Heart left ventricle (tissue), 16 donors: ENCODE measurements around the gene HILPDA. TPM values are rescaled to one million over a fixed set of nuclear protein-coding genes. Genes with fewer than 3 reads are reported as not detected.

Source experiments
- ATAC-seq, 4 donors: fragments of 200-7000 bp; cut with Tn5 transposase; one replicate each; pipeline ENCODE4 v1.9.1; 2020 to 2022; ENCODE audit warnings: moderate library complexity in 4 of 4, mild to moderate bottlenecking in 3 of 4, moderate number of reproducible peaks in 1 of 4
- DNase-seq, 5 donors: peaks; one replicate each; pipeline ENCODE4 v3.0.0-alpha.2; 2020
- H3K27ac ChIP-seq, 12 donors: fragments of 200-600 bp; sonication (generic) in 4 of 12; one replicate each; pipeline versions ENCODE4 v1.5.0 to v1.8.0; 2016 to 2022; ENCODE audit warnings: mild to moderate bottlenecking in 2 of 12
- H3K27me3 ChIP-seq, 9 donors: fragments of 200-600 bp; sonication (generic) in 2 of 9; one replicate each; pipeline versions ENCODE4 v1.5.1 to v1.8.0; 2016 to 2022; ENCODE audit warnings: mild to moderate bottlenecking in 3 of 9
- H3K36me3 ChIP-seq, 9 donors: fragments of 200-600 bp; sonication (generic) in 2 of 9; one replicate each; pipeline versions ENCODE4 v1.5.0 to v1.8.0; 2018 to 2022; ENCODE audit warnings: mild to moderate bottlenecking in 2 of 9
- H3K4me1 ChIP-seq, 12 donors: fragments of 200-600 bp; sonication (generic) in 4 of 12; one replicate each; pipeline versions ENCODE4 v1.5.0 to v1.8.0; 2016 to 2022; ENCODE audit warnings: mild to moderate bottlenecking in 3 of 12
- H3K4me3 ChIP-seq, 12 donors: fragments of 200-600 bp; sonication (generic) in 4 of 12; one replicate each; pipeline versions ENCODE4 v1.5.0 to v1.8.0; 2017 to 2022; ENCODE audit warnings: mild to moderate bottlenecking in 9 of 12, moderate library complexity in 4 of 12
- H3K9me3 ChIP-seq, 12 donors: fragments of 200-600 bp; sonication (generic) in 4 of 12; one replicate each; pipeline versions ENCODE4 v1.5.0 to v1.8.0; 2016 to 2022; ENCODE audit warnings: mild to moderate bottlenecking in 1 of 12
- POLR2A ChIP-seq, 2 donors: fragments of 450-650 bp; IDR thresholded peaks; one replicate each; pipeline ENCODE4 v1.6.1; 2017; ENCODE audit warnings: antibody characterized with exemption in 2 of 2, mild to moderate bottlenecking in 2 of 2, moderate library complexity in 2 of 2
- WGBS, 4 donors: extraction: QIAGEN DNeasy Blood & Tissue Kit in 2 of 4; methylation state at CpG; one replicate each; pipeline versions ENCODE4 v1.1.5 to v1.1.7; 2013 to 2018; 5-methylcytosine and 5-hydroxymethylcytosine counted together
- intact Hi-C, 10 donors: fragments of 100-400 bp; cut with DNase I; formaldehyde crosslinking; loops; one replicate each; pipeline versions ENCODE4 v1.11.1 to v1.14.2; 2022
- polyA plus RNA-seq, 2 donors: library from polyadenylated mRNA; stranded (reverse); fragments of 200-250 nt; gene quantifications; one replicate each; pipeline ENCODE4 v1.2.3, GENCODE V29; 2013
- total RNA-seq, 9 donors: library from RNA; depleted of rRNA in 2 of 9; stranded (reverse); fragments of >200 nt in 2 of 9; fragmentation: NEBNext Ultra II Directional in 3 of 9; extraction: Animal tissue kit (Norgen Biotek cat#: 25700) in 3 of 9; gene quantifications; one replicate each; pipeline versions ENCODE4 v1.1.0 to v1.2.4, GENCODE V29; 2016 to 2023
- TF ChIP-seq, protein P1 (sequence below), 12 donors: fragments of 200-600 bp; sonication (generic) in 4 of 12; IDR thresholded peaks; one replicate each; pipeline versions ENCODE4 v1.5.0 to v1.8.0; 2018 to 2022; ENCODE audit warnings: antibody characterized with exemption in 12 of 12, mild to moderate bottlenecking in 5 of 12
- donor health status: ischemic (EF 13 %, LVEDD 7.1; RV severe dilation, severe dysfunction).
- donor health status: healthy with polysubstance abuse.
- donor health status: DM: no; HTN: yes; CAD: no.
- donor health status: DM: no; HTN: no; CAD: no.
- donor health status: ischemic (EF 25% LVEDD 6.9; RV normal size, moderate dysfunction).
- donor health status: ischemic (EF 25% LVEDD 5.7; RV mildly dilated, moderate dysfunction).
- donor health status: healthy.
- donor health status: DM: yes; HTN: yes; CAD: no.
- donor health status: ischemic (EF 35%, LVEDD 5.7; RV mildly dilated, moderate dysfunction).
- donor health status: nonischemic (EF 11% LVEDD 7.7; RV severe dilation, severe dysfunction).
- donor health status: DM: yes; HTN: yes; CAD: no.
- donor health status: PGD.
- donor health status: ischemic (EF 29% LVEDD 5.4; RV normal size, mild dysfunction).
- donor health status: nonischemic (EF 23%, LVEDD 6.1; RV moderate dilation, normal function).

HILPDA gene
- total and polyA plus RNA-seq, 11 donors: 6.1 to 17.7 (median 7.7) TPM

DNA sequence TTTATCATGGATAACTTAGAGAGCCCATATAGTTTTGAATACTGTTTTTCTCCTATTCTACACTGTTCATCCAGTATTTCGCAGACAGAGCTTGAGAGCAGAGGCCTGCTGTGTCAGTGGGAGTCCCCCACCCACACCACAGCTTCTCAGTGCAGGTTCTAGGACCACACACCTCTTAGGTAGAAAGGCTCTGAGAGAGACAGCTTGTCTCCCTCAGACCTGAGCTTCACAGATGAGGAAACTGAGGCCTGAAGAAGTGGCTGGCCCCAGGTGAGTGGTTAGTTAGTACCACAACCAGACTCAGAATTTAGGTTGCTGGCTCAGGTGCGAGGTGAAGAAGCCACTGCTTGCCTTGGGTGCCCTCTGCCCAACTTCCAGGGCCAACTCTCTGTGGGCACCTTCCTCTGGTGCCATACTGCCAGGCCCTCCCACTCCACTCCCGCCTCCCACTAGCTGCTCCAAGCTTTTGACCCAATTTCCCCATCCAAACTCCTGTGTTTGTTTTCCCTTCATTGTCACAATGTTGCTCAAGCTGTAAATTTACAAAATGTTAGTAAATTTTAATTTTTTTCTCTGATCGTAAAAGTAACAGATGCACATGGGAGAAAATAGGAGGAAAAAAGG lies 7.6 kb upstream of the HILPDA start:
- no peaks in the 10 kb centered on the region for H3K27me3 ChIP-seq
- WGBS, 4 donors: 70 to 74% (median 72%) methylated on average over 4 of the region's 4 CpGs
- DNase-seq (no peak), ATAC-seq (no peak)
- no peaks in the 10 kb centered on the region for H3K36me3 ChIP-seq
- intact Hi-C loops: no loop called here
- no peaks in the 10 kb centered on the region for H3K9me3 ChIP-seq
- H3K27ac ChIP-seq: no peak overlapping the region
- no peak overlapping the region for H3K4me3 ChIP-seq
- peaks cover 0 to 10% (median 0%) of the 10 kb centered on the region in 12 donors for H3K4me1 ChIP-seq
- TF ChIP-seq, protein P1, sequence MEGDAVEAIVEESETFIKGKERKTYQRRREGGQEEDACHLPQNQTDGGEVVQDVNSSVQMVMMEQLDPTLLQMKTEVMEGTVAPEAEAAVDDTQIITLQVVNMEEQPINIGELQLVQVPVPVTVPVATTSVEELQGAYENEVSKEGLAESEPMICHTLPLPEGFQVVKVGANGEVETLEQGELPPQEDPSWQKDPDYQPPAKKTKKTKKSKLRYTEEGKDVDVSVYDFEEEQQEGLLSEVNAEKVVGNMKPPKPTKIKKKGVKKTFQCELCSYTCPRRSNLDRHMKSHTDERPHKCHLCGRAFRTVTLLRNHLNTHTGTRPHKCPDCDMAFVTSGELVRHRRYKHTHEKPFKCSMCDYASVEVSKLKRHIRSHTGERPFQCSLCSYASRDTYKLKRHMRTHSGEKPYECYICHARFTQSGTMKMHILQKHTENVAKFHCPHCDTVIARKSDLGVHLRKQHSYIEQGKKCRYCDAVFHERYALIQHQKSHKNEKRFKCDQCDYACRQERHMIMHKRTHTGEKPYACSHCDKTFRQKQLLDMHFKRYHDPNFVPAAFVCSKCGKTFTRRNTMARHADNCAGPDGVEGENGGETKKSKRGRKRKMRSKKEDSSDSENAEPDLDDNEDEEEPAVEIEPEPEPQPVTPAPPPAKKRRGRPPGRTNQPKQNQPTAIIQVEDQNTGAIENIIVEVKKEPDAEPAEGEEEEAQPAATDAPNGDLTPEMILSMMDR (IDR thresholded peaks at IDR 0.05): no peak
- no peak for TF ChIP-seq POLR2A (IDR thresholded peaks at IDR 0.05)

DNA sequence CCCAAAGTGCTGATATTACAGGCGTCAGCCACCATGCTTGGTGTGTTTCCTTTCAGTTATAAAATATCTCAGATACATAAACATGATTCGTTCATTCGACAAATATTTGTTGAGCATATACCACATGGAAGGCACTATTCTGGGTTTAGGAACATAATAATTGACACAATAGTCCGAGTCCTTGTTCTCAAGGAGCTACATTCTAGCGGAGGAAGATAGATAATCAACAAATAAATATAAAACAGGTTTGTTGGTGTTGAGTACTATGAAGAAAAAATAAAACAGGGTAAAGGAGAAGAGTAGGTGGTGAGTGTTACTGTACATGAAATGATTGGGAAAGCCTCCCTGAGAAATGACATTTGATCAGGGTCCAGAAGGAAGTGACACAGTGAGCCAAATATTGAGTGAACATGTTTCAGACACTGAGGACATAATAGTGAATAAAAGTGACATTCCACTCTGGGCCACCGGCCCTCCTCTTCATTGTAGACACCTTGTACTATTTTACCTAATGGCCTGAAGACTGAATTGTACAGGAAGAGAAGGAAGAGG lies 6.9 kb upstream of the HILPDA start:
- no peaks in the 10 kb centered on the region for H3K36me3 ChIP-seq
- ATAC-seq: no peak
- H3K27ac ChIP-seq: no peak overlapping the region
- no peaks in the 10 kb centered on the region for H3K27me3 ChIP-seq
- intact Hi-C loops: no loop called here
- peaks cover 0 to 15% (median 5%) of the 10 kb centered on the region in 12 donors for H3K4me1 ChIP-seq
- no peak for DNase-seq
- no peak overlapping the region for H3K4me3 ChIP-seq
- no peaks in the 10 kb centered on the region for H3K9me3 ChIP-seq
- TF ChIP-seq, protein P1 (IDR thresholded peaks at IDR 0.05): no peak
- no peak for TF ChIP-seq POLR2A (IDR thresholded peaks at IDR 0.05)
- 81 to 92% (median 84%) methylated on average over 6 of the region's 6 CpGs for WGBS, 4 donors

DNA sequence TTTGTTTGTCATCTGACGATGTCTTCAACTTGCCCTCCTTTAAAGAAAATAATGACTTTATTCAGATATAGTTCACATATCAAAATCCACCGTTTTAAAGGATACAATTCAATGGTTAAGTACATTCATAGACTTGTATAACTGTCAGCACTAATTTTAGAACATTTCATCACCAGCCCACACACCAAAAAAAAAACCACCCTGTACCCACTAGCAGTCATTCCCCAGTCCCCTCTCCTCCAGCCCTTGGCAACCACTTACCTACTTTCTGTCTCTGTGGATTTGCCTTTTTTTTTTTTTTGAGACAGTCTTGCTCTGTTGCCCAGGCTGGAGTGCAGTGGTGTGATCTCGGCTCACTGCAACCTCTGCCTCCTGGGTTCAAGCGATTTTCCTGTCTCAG lies 5.3 kb upstream of the HILPDA start:
- no peak for ATAC-seq
- intact Hi-C loops: loop anchor here in 1 of 10 donors (10.0 kb wide), 1 partner anchor 46 kb away; the partner anchor contains the start of gene IMPDH1
- 51 to 60% (median 54%) methylated on average over 4 of the region's 4 CpGs for WGBS, 4 donors
- TF ChIP-seq POLR2A (IDR thresholded peaks at IDR 0.05): no peak
- TF ChIP-seq, protein P1 (IDR thresholded peaks at IDR 0.05): no peak
- no peak overlapping the region for H3K4me3 ChIP-seq
- no peaks in the 10 kb centered on the region for H3K36me3 ChIP-seq
- H3K27ac ChIP-seq: peak overlapping the region in 9 of 12 donors; percentile 5 to 63 (median 42)
- no peaks in the 10 kb centered on the region for H3K9me3 ChIP-seq
- H3K4me1 ChIP-seq: peaks cover 0 to 31% (median 18%) of the 10 kb centered on the region in 12 donors
- H3K27me3 ChIP-seq: no peaks in the 10 kb centered on the region
- DNase-seq: no peak

DNA sequence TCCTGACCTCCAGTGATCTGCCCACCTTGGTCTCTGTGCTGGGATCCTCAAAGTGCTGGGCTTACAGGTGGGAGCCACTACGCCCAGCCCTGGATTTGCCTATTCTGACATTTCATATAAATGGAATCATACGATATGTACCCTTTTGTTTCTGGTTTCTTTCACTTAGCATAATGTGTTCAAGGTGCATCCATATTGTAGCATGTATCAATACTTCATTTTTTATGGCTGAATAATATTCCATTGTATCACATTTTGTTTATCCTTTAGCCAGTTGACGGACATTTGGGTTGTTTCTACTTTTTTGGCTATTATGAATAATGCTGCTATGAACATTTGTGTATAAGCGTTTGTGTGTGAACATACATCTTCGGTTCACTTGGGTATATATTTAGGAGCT lies 4.8 kb upstream of the HILPDA start:
- Histone ChIP-seq H3K27me3 (no peaks in the 10 kb centered on the region), H3K4me1 (peaks cover 0 to 32% (median 18%) of the 10 kb centered on the region in 12 donors), H3K27ac (peak overlapping the region in 9 of 12 donors; percentile 5 to 63 (median 41)), H3K9me3 (no peaks in the 10 kb centered on the region), H3K4me3 (no peak overlapping the region), H3K36me3 (no peaks in the 10 kb centered on the region)
- intact Hi-C loops: loop anchor here in 1 of 10 donors (10.0 kb wide), 1 partner anchor 46 kb away; the partner anchor contains the start of gene IMPDH1
- DNase-seq (no peak), ATAC-seq (no peak)
- no peak for TF ChIP-seq POLR2A (IDR thresholded peaks at IDR 0.05)
- TF ChIP-seq, protein P1 (IDR thresholded peaks at IDR 0.05): no peak
- 92 to 95% (median 94%) methylated on average over 5 of the region's 5 CpGs for WGBS, 4 donors
